Hindlimb muscle (tissue), 1 donor: ENCODE results near the gene TEAD2. TPM values are rescaled to one million over a fixed set of nuclear protein-coding genes. Genes with fewer than 3 reads are reported as not detected.
"Not testable (repeated sequence)": the region's sequence is repeated elsewhere in the genome, so short reads cannot be mapped to it uniquely, and the experiment has no call there.

Source experiments
- DNase-seq: peaks from one replicate; pipeline ENCODE4 v3.0.0-alpha.2; 2013
- polyA plus RNA-seq: library from polyadenylated mRNA; unstranded; fragments of 120-200 nt; gene quantifications from one replicate; pipeline ENCODE4 v1.2.1, GENCODE V29; 2013; ENCODE audit not compliant: insufficient read length

Gene TEAD2
- polyA plus RNA-seq, 1 donor, result 72.1 TPM

- not testable (repeated sequence) for DNase-seq
Measured at GRCh38 chr19:49331187-49331586, 31.0 kb downstream of the TEAD2 start.

- no peak for DNase-seq
Measured at GRCh38 chr19:49328741-49329140, 33.5 kb downstream of the TEAD2 start.

DNA sequence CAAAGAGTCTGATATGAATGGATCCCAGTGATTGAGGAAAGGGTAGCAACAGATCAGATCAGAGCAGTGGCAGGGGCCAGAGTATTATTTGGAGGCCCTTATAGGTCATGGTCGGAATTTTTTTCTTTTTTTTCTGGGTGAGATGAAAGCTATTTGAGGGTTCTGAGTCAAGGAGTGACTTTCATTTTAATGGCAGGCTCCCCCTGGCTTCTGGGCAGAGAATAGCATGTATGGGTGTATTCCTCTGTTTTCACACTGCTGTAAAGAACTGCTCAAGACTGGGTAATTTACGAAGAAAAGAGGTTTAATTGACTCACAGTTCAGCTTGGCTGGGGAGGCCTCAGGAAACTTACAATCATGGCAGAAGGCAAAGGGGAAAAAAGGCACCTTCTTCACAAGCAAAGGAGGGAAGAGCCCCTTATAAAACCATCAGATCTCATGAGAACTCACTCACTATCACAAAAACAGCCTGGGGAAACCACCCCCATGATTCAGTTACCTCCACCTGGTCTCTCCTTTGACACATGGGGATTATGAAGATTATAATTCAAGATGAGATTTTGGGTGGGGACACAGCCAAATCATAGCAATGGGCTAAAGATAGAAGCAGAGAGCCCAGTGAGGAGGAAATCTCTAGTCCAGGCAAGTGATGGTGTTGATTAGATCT lies 34.2 kb downstream of the TEAD2 start:
- DNase-seq, result no peak

DNA sequence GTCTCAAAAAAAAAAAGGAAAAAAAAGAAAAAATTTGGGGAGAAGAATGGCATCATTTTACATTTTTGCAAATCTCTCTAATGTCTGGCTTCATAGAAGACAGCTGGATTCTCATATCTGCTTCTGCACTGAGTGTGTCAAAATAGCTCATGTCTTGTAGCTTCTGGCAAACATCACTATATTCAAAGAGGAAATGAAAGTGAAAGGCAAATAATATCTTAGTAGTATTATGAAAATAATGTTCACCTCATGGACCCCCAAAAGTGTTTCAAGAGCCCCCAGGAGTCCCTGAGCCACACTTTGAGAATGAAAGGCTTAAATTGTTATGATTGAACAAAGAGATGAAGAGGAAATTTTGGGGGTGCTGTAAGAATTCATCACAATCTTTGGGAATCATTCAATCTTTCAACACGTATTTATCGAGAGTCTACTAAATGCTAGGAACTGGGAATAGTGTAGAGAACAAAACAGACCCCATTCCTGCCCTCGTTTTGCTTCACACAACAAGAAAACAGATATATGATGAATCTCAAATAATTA lies 36.0 kb downstream of the TEAD2 start:
- DNase-seq, result no peak

- DNase-seq, result not testable (repeated sequence)
Measured at GRCh38 chr19:49325756-49326155, 36.5 kb downstream of the TEAD2 start.

- no peak for DNase-seq
Measured at GRCh38 chr19:49324801-49325576, 37.2 kb downstream of the TEAD2 start, which contains the start of gene SLC6A16. SLC6A16 (minus strand) TSS chr19:49325191; CDS start chr19:49311347, 13,844 bp downstream.

- no peak for DNase-seq
Measured at GRCh38 chr19:49318296-49318695, 43.9 kb downstream of the TEAD2 start.

GRCh38 chr19:49316284-49316683 lies 45.9 kb downstream of the TEAD2 start:
- no peak for DNase-seq

DNA sequence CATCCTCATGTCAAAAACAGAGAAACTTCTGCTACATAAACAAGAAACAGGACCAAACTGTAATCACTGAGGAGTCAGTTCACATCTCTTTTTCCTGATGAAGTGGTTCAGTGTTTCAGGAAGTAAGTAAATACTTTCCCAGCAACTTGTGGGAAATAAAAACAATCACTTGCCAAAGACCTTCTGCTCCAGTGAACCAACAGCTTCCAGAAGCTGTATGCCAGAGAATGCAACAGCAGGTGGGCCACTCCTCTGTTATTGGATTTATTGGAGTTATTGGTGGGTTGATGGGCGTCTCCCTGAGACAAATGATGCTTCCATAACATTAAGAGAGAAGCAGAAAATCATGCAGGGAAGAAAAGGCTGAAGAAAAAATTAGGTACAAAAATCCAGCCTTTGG lies 47.1 kb downstream of the TEAD2 start:
- DNase-seq, result no peak

DNA sequence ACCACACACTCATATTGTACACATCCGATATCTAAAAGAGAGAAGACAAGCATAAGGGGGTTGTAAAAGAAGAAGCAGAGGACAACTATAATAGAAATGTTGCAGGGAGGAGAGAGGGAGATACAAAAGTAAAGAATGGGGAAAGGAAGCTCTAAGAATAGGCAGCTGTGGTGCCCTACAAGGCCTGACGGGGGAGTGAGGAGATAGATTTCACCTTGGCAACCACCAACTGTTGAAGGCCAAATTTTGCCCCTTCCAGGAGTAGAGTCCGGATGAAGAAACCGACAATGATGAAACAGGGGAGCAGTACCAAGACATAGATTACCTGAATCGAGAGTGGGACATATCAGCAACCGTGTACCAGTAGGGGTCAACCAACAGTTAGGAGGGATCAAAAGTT lies 53.1 kb downstream of the TEAD2 start:
- no peak for DNase-seq

- not testable (repeated sequence) for DNase-seq
Measured at GRCh38 chr19:49306734-49307133, 55.5 kb downstream of the TEAD2 start.

GRCh38 chr19:49301866-49302252 lies 60.4 kb downstream of the TEAD2 start:
- no peak for DNase-seq

DNA sequence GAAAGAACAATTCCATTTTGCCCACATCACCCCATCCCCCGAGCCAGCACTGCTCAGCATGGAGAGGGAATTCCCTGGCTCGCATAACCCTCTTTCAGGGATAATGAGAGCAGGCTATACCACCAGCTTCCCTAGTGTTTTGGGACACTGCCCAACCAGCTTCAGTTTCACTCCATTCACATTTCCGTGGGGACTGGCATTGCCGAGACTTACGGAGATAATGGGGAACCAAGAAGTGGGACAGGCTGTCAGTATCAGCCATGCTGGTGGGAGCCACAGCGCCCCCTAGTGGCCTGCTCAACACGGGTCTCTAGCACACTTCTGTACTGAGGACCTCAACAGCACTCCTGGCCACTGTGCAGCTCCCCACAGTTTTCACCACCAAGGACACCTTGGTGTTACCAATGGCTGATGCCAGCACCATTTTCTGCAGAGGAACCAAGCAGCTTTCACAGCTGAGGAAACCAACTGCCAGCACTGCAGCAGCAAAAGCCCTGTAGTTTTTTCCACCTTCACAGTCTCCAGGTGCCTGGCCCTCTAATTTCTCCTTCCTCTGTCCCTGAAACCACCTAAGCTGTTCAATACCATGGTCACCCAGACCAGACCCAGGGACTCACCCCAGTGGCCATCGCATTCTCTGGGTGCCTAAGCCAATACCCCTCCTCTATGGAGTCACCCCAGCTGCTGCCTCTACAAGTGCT lies 60.9 kb downstream of the TEAD2 start:
- DNase-seq, result peak; percentile 51

DNA sequence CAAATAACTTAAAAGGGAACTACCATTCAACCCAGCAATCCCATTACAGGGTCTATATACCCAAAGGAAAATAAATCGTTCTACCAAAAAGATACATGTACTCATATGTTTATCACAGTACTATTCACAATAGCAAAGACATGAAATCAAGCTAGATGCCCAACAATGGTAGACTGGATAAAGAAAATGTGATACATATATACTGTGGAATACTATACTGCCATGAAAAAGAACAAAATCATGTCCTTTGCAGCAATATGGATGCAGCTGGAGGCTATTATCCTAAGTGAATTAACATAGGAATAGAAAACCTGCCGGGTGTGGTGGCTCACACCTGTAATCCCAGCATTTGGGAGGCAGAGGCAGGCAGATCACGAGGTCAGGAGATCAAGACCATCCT lies 63.6 kb downstream of the TEAD2 start:
- not testable (repeated sequence) for DNase-seq

- DNase-seq, result no peak
Measured at GRCh38 chr19:49297403-49297802, 64.8 kb downstream of the TEAD2 start.

GRCh38 chr19:49295208-49295880 lies 66.9 kb downstream of the TEAD2 start:
- DNase-seq, result no peak

DNA sequence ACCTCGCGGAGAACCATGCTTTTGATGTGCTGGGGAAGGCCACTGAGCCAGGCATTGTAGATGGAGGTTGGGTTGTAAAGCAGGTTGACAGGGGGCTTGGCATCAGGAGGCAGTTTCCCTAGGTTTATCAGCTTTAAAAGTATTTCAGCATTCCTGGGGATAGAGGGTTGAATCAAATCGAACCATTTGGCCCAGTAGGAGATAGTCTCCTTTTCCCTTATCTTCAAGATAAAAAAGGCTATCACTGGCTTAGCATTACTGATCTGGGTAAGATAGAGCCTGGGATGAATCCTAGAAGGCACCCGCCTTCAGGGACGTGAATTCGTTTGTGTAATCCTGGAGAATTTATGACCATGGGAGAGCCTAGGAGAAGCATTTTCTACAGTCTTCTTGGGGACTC lies 67.8 kb downstream of the TEAD2 start:
- DNase-seq, result no peak

Other genes starting within 250 kb of the TEAD2 start
- 13.4 TPM for gene LIN7B, start 248.0 kb downstream of the TEAD2 start, polyA plus RNA-seq
- 0.54 TPM for gene C19orf73, start 243.3 kb downstream of the TEAD2 start, polyA plus RNA-seq
- 10.0 TPM for gene PPFIA3, start 242.9 kb downstream of the TEAD2 start, polyA plus RNA-seq
- gene HRC, start 207.0 kb downstream of the TEAD2 start, polyA plus RNA-seq, result 187 TPM
- 49.4 TPM for gene TRPM4, start 204.6 kb downstream of the TEAD2 start, polyA plus RNA-seq
- gene SLC6A16, start 37.2 kb downstream of the TEAD2 start, polyA plus RNA-seq, result 1.9 TPM
- gene CD37, start 27.0 kb downstream of the TEAD2 start, polyA plus RNA-seq, result 18.5 TPM
- 2.4 TPM for gene DKKL1, start 1.5 kb upstream of the TEAD2 start, polyA plus RNA-seq
- gene KASH5, start 25.8 kb upstream of the TEAD2 start, polyA plus RNA-seq, result not detected
- gene PTH2, start 61.0 kb upstream of the TEAD2 start, polyA plus RNA-seq, result not detected
- gene GFY, start 63.0 kb upstream of the TEAD2 start, polyA plus RNA-seq, result not detected
- 0.76 TPM for gene SLC17A7, start 79.1 kb upstream of the TEAD2 start, polyA plus RNA-seq
- 43.8 TPM for gene PIH1D1, start 89.4 kb upstream of the TEAD2 start, polyA plus RNA-seq
- 14.8 TPM for gene ALDH16A1, start 90.8 kb upstream of the TEAD2 start, polyA plus RNA-seq
- gene FLT3LG, start 111.8 kb upstream of the TEAD2 start, polyA plus RNA-seq, result 3.5 TPM
- gene RPL13A, start 125.2 kb upstream of the TEAD2 start, polyA plus RNA-seq, result 4,873 TPM
- 3,298 TPM for gene RPS11, start 134.0 kb upstream of the TEAD2 start, polyA plus RNA-seq
- gene FCGRT, start 150.2 kb upstream of the TEAD2 start, polyA plus RNA-seq, result 178 TPM
- 44.5 TPM for gene RCN3, start 165.6 kb upstream of the TEAD2 start, polyA plus RNA-seq
- gene NOSIP, start 218.1 kb upstream of the TEAD2 start, polyA plus RNA-seq, result 59.7 TPM
- gene PRRG2, start 218.9 kb upstream of the TEAD2 start, polyA plus RNA-seq, result 0.18 TPM
- 23.3 TPM for gene PRR12, start 228.8 kb upstream of the TEAD2 start, polyA plus RNA-seq